NCI-H2196 (cell line): ENCODE results near the gene CORT.
"Not testable (repeated sequence)": the region's sequence is repeated elsewhere in the genome, so short reads cannot be mapped to it uniquely, and the experiment has no call there.

Source experiments
- DNase-seq: peaks from one replicate; lab custom pipeline; 2025; ENCODE audit not compliant: unreplicated experiment; lab: John Stamatoyannopoulos, UW

The CORT gene

GRCh38 chr1:10449751-10450150, at the start of gene CORT:
Gene CORT, plus strand, starts transcription at chr1:10450031. Its CDS starts 193 bp downstream, at chr1:10450224.
- DNase-seq = no peak

- DNase-seq = no peak
Measured at GRCh38 chr1:10401281-10401680, 48.5 kb upstream of the CORT start.

- DNase-seq = no peak
Measured at GRCh38 chr1:10402729-10403274, 47.0 kb upstream of the CORT start.

GRCh38 chr1:10407201-10407600, 42.6 kb upstream of the CORT start:
- DNase-seq = no peak

- DNase-seq = no peak
Measured at GRCh38 chr1:10415211-10415930, 34.5 kb upstream of the CORT start.

- DNase-seq = not testable (repeated sequence)
Measured at GRCh38 chr1:10415967-10416366, 33.9 kb upstream of the CORT start.

GRCh38 chr1:10418741-10419140, 31.1 kb upstream of the CORT start:
- not testable (repeated sequence) for DNase-seq

- DNase-seq = no peak
Measured at GRCh38 chr1:10419351-10419750, 30.5 kb upstream of the CORT start.

- no peak for DNase-seq
Measured at GRCh38 chr1:10421637-10422036, 28.2 kb upstream of the CORT start.

GRCh38 chr1:10424034-10424433, 25.8 kb upstream of the CORT start:
- DNase-seq = no peak

GRCh38 chr1:10424651-10425050, 25.2 kb upstream of the CORT start:
- no peak for DNase-seq

- not testable (repeated sequence) for DNase-seq
Measured at GRCh38 chr1:10425826-10426534, 23.9 kb upstream of the CORT start.

- DNase-seq = not testable (repeated sequence)
Measured at GRCh38 chr1:10426535-10426848, 23.3 kb upstream of the CORT start.

- no peak for DNase-seq
Measured at GRCh38 chr1:10428984-10429383, 20.8 kb upstream of the CORT start.

- DNase-seq = no peak
Measured at GRCh38 chr1:10429868-10430215, 20.0 kb upstream of the CORT start.

- peak; percentile 93 for DNase-seq
Measured at GRCh38 chr1:10430216-10431069, 19.4 kb upstream of the CORT start, which contains the start of gene CENPS. Gene CENPS, plus strand, starts transcription at chr1:10430433. Its CDS starts 85 bp downstream, at chr1:10430518.

- no peak for DNase-seq
Measured at GRCh38 chr1:10431070-10431730, 18.6 kb upstream of the CORT start.

GRCh38 chr1:10432910-10433700, 16.7 kb upstream of the CORT start:
- no peak for DNase-seq

GRCh38 chr1:10433790-10434189, 16.0 kb upstream of the CORT start:
- DNase-seq = no peak

- DNase-seq = no peak
Measured at GRCh38 chr1:10434590-10434989, 15.2 kb upstream of the CORT start.
